T follicular helper cell (primary cell): Measurements from ENCODE around the gene NLRP6.
"Not testable (repeated sequence)": the region's sequence is repeated elsewhere in the genome, so short reads cannot be mapped to it uniquely, and the experiment has no call there.

Source experiments
- DNase-seq: peaks from one replicate; pipeline ENCODE4 v3.0.0-alpha.2; 2020; ENCODE audit warnings: low read depth

NLRP6 gene

GRCh38 chr11:256952-257737 lies 21.1 kb upstream of the NLRP6 start:
- no peak for DNase-seq

- no peak for DNase-seq
Observed at GRCh38 chr11:257766-258493, 20.3 kb upstream of the NLRP6 start.

GRCh38 chr11:259413-259812 lies 18.8 kb upstream of the NLRP6 start:
- no peak for DNase-seq

GRCh38 chr11:261624-262023 lies 16.6 kb upstream of the NLRP6 start:
- no peak for DNase-seq

- DNase-seq = no peak
Observed at GRCh38 chr11:266676-267439, 11.3 kb upstream of the NLRP6 start.

GRCh38 chr11:267491-267994 lies 10.7 kb upstream of the NLRP6 start:
- DNase-seq = no peak

- not testable (repeated sequence) for DNase-seq
Observed at GRCh38 chr11:268716-269145, 9.5 kb upstream of the NLRP6 start.

GRCh38 chr11:269146-269890 lies 8.9 kb upstream of the NLRP6 start:
- DNase-seq = no peak

GRCh38 chr11:270451-271318 lies 7.5 kb upstream of the NLRP6 start:
- DNase-seq = no peak

- DNase-seq = no peak
Observed at GRCh38 chr11:271319-271715, 6.9 kb upstream of the NLRP6 start.

GRCh38 chr11:272195-272930 lies 5.8 kb upstream of the NLRP6 start:
- DNase-seq = no peak

- no peak for DNase-seq
Observed at GRCh38 chr11:272931-273198, 5.3 kb upstream of the NLRP6 start.

GRCh38 chr11:276219-276618 lies 2.0 kb upstream of the NLRP6 start:
- DNase-seq = no peak

- no peak for DNase-seq
Observed at GRCh38 chr11:279040-279965, 1.1 kb downstream of the NLRP6 start.

GRCh38 chr11:279966-280705 lies 1.9 kb downstream of the NLRP6 start:
- peak; percentile 41 for DNase-seq

GRCh38 chr11:280706-281485 lies 2.7 kb downstream of the NLRP6 start:
- no peak for DNase-seq

- DNase-seq = no peak
Observed at GRCh38 chr11:281486-282161, 3.4 kb downstream of the NLRP6 start.
